B cell (primary cell): ENCODE data around the gene C5.

Experiments used
- CTCF ChIP-seq: fragments of 200-600 bp; IDR thresholded peaks from one replicate; pipeline ENCODE4 v1.8.0; 2022; ENCODE audit warnings: antibody characterized with exemption, mild to moderate bottlenecking
- EZH2 ChIP-seq: IDR thresholded peaks from 2 replicates; pipeline ENCODE4 v1.6.1; 2012; ENCODE audit warnings: borderline replicate concordance, low read depth, mild to moderate bottlenecking, moderate library complexity, low read length; ENCODE audit not compliant: insufficient read depth, poor library complexity, severe bottlenecking

- TF ChIP-seq CTCF (no peak), EZH2 (no peak)
Observed at GRCh38 chr9:120971938-120972337, 78.1 kb downstream of the C5 start.
